ENCODE measurements around the gene BHLHE40. TPM values are rescaled to one million over a fixed set of nuclear protein-coding genes. Genes with fewer than 3 reads are reported as not detected.
A peak's percentile ranks its signal among the peaks of the same experiment; 100 is the strongest.

Gene BHLHE40
- total RNA-seq, 2 donors from 2014 or later, result 25.2 to 66.0 TPM

GRCh38 chr3:5020242-5020722, 41.0 kb downstream of the BHLHE40 start:
- Histone ChIP-seq H3K4me3 (no peak overlapping the region), H3K9me3 (no peaks in the 10 kb centered on the region), H3K4me1 (peaks cover 11% of the 10 kb centered on the region), H3K27ac (no peak overlapping the region), H3K36me3 (no peaks in the 10 kb centered on the region), H3K9ac (ENCODE audit: low read depth in 2 of 2, low read length in 2 of 2) (no peak overlapping the region), H3K27me3 (no peaks in the 10 kb centered on the region)
- no peak for DNase-seq
- TF ChIP-seq CTCF (IDR thresholded peaks at IDR 0.05), result no peak
- intact Hi-C loops (cut with DNase I), result loop anchor here (5.0 kb wide), 1 partner anchor 38 kb away; no protein-coding TSS in a partner anchor

- H3K4me1 ChIP-seq, result peaks cover 8% of the 10 kb centered on the region
- no peak overlapping the region for H3K9ac ChIP-seq (ENCODE audit: low read depth in 2 of 2, low read length in 2 of 2)
- no peaks in the 10 kb centered on the region for H3K36me3 ChIP-seq
- no peaks in the 10 kb centered on the region for H3K9me3 ChIP-seq
- H3K27ac ChIP-seq, result peak overlapping the region; percentile 34
- H3K27me3 ChIP-seq, result no peaks in the 10 kb centered on the region
- intact Hi-C loops (cut with DNase I), result loop anchor here (5.0 kb wide), 1 partner anchor 39 kb away; no protein-coding TSS in a partner anchor
- no peak overlapping the region for H3K4me3 ChIP-seq
- no peak for TF ChIP-seq CTCF (IDR thresholded peaks at IDR 0.05)
- no peak for DNase-seq
Measured at GRCh38 chr3:5021116-5022092, 42.2 kb downstream of the BHLHE40 start.

- intact Hi-C loops (cut with DNase I), result loop anchor here (5.0 kb wide), 1 partner anchor 40 kb away; no protein-coding TSS in a partner anchor
- Histone ChIP-seq H3K4me1 (peaks cover 8% of the 10 kb centered on the region), H3K27me3 (no peaks in the 10 kb centered on the region), H3K9ac (ENCODE audit: low read depth in 2 of 2, low read length in 2 of 2) (no peak overlapping the region), H3K9me3 (no peaks in the 10 kb centered on the region), H3K27ac (peak overlapping the region; percentile 34), H3K4me3 (no peak overlapping the region), H3K36me3 (no peaks in the 10 kb centered on the region)
- no peak for TF ChIP-seq CTCF (IDR thresholded peaks at IDR 0.05)
- DNase-seq, result no peak
Measured at GRCh38 chr3:5022187-5022965, 43.1 kb downstream of the BHLHE40 start.

- H3K36me3 ChIP-seq, result no peaks in the 10 kb centered on the region
- no peaks in the 10 kb centered on the region for H3K27me3 ChIP-seq
- TF ChIP-seq CTCF (IDR thresholded peaks at IDR 0.05), result no peak
- no peak for DNase-seq
- no peak overlapping the region for H3K9ac ChIP-seq (ENCODE audit: low read depth in 2 of 2, low read length in 2 of 2)
- no peaks in the 10 kb centered on the region for H3K9me3 ChIP-seq
- intact Hi-C loops (cut with DNase I), result loop anchor here (5.0 kb wide), 1 partner anchor 41 kb away; no protein-coding TSS in a partner anchor
- H3K4me1 ChIP-seq, result peaks cover 3% of the 10 kb centered on the region
- H3K4me3 ChIP-seq, result no peak overlapping the region
- no peak overlapping the region for H3K27ac ChIP-seq
Measured at GRCh38 chr3:5022966-5023776, 43.9 kb downstream of the BHLHE40 start.
